ENCODE results near the gene CBLN4. TPM values are rescaled to one million over a fixed set of nuclear protein-coding genes. Genes with fewer than 3 reads are reported as not detected.

The CBLN4 gene
- total RNA-seq (2021; ENCODE audit: unreplicated experiment) (not detected), Bru-seq, nascent RNA (not detected), BruChase-seq, experiment 1, labeled RNA remaining after a 2-hour chase (not detected), BruChase-seq, experiment 2, labeled RNA remaining after a 6-hour chase (not detected)
- polyA plus RNA-seq (2012; ENCODE audit: insufficient read length) = not detected
- long read RNA-seq = 0 reads

DNA sequence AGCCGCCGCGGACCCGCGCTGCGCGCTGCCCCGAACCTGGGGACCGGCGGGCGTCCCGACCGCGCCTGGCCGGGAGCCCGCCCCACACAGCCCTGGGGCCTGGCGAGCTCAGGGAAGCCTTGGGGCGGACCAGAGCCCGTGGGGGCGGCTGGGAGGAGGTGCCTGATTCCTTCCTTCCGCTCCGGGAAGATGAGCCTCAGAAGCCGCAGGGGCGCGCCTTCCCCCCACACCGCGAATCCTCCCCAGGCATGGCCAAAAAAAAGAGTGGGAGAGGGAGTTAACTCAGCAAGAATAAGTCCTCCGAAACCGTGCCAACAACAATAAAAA is at the start of gene CBLN4:
Gene CBLN4, minus strand, starts transcription at position 131 of the 327 bp plus-strand sequence. CDS start 1,348 bp downstream, outside the sequence.
- in situ Hi-C loops (cut with HindIII; ENCODE audit: low pct_unique_long_range_greater_than_20kb, low sequenced_read_pairs) = no loop called here
- H3K27me3 ChIP-seq (ENCODE audit: control insufficient read depth, insufficient read depth, low read length) = no peaks in the 10 kb centered on the region
- TF ChIP-seq, protein P1, sequence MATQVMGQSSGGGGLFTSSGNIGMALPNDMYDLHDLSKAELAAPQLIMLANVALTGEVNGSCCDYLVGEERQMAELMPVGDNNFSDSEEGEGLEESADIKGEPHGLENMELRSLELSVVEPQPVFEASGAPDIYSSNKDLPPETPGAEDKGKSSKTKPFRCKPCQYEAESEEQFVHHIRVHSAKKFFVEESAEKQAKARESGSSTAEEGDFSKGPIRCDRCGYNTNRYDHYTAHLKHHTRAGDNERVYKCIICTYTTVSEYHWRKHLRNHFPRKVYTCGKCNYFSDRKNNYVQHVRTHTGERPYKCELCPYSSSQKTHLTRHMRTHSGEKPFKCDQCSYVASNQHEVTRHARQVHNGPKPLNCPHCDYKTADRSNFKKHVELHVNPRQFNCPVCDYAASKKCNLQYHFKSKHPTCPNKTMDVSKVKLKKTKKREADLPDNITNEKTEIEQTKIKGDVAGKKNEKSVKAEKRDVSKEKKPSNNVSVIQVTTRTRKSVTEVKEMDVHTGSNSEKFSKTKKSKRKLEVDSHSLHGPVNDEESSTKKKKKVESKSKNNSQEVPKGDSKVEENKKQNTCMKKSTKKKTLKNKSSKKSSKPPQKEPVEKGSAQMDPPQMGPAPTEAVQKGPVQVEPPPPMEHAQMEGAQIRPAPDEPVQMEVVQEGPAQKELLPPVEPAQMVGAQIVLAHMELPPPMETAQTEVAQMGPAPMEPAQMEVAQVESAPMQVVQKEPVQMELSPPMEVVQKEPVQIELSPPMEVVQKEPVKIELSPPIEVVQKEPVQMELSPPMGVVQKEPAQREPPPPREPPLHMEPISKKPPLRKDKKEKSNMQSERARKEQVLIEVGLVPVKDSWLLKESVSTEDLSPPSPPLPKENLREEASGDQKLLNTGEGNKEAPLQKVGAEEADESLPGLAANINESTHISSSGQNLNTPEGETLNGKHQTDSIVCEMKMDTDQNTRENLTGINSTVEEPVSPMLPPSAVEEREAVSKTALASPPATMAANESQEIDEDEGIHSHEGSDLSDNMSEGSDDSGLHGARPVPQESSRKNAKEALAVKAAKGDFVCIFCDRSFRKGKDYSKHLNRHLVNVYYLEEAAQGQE (IDR thresholded peaks at IDR 0.05; ENCODE audit: insufficient read depth in 1 of 2, low read depth in 2 of 2, low read length in 1 of 2) = no peak
- no peak for TF ChIP-seq SIN3A (IDR thresholded peaks at IDR 0.05; ENCODE audit: borderline replicate concordance, insufficient read depth, low read depth, low read length)
- POLR2A ChIA-PET = no interaction called here
- no peak for ATAC-seq
- DNase-seq (ENCODE audit: low read depth, low spot score) = no peak
- BruUV-seq (replicated peaks) = no TSS peak
- intact Hi-C loops (cut with micrococcal nuclease; ENCODE audit: unreplicated experiment) = no loop called here
- H3K4me3 ChIP-seq (ENCODE audit: low read depth in 2 of 2, low read length in 2 of 2) = no peak within 1 kb of the TSS
- no peak within 1 kb of the TSS for H3K27ac ChIP-seq (ENCODE audit: low read length)
- CTCF ChIA-PET = no interaction called here
- no peaks in the 10 kb centered on the region for H3K9me3 ChIP-seq (ENCODE audit: control insufficient read depth, insufficient read depth, low read depth, low read length)
- H3K4me1 ChIP-seq (ENCODE audit: control insufficient read depth, insufficient read depth, low read length) = no peaks in the 10 kb centered on the region
- no peaks in the 10 kb centered on the region for H3K36me3 ChIP-seq (ENCODE audit: control insufficient read depth, insufficient read depth, low read length)

DNA sequence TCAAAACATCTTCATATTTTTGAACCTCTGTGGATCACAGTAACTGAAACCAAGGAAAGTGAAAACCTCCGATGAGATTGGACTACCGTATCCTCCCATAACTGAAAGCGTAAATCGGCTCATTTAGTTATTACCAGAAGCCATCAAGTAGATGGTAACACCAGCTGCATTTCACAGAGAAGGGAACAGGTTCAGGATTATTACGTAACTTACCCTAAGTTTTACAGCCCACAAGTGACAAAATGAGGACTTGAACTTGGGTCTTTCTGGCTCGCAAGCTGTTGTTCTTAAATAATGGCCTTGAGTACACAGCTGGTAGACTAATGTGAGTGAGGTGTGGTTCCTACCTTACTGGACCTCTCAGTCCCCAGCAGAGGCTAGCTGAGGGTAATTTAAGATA is 37.9 kb upstream of the CBLN4 start:
- ATAC-seq = no peak
- Histone ChIP-seq H3K4me3 (ENCODE audit: low read depth in 2 of 2, low read length in 2 of 2) (no peak overlapping the region), H3K4me1 (ENCODE audit: control insufficient read depth, insufficient read depth, low read length) (no peaks in the 10 kb centered on the region), H3K9me3 (ENCODE audit: control insufficient read depth, insufficient read depth, low read depth, low read length) (no peaks in the 10 kb centered on the region), H3K27me3 (ENCODE audit: control insufficient read depth, insufficient read depth, low read length) (no peaks in the 10 kb centered on the region), H3K36me3 (ENCODE audit: control insufficient read depth, insufficient read depth, low read length) (no peaks in the 10 kb centered on the region), H3K27ac (ENCODE audit: low read length) (no peak overlapping the region)
- intact Hi-C loops (cut with micrococcal nuclease; ENCODE audit: unreplicated experiment) (no loop called here), in situ Hi-C loops (cut with HindIII; ENCODE audit: low pct_unique_long_range_greater_than_20kb, low sequenced_read_pairs) (no loop called here)
- BruUV-seq (replicated peaks) = no TSS peak
- no peak for DNase-seq (ENCODE audit: low read depth, low spot score)
- ChIA-PET POLR2A (no interaction called here), CTCF (no interaction called here)
- no peak for TF ChIP-seq POLR2AphosphoS5 (IDR thresholded peaks at IDR 0.05; ENCODE audit: low read depth, low read length)
- TF ChIP-seq TCF7L2 (IDR thresholded peaks at IDR 0.05; ENCODE audit: low read depth, low read length) = no peak
- TF ChIP-seq, protein P2, sequence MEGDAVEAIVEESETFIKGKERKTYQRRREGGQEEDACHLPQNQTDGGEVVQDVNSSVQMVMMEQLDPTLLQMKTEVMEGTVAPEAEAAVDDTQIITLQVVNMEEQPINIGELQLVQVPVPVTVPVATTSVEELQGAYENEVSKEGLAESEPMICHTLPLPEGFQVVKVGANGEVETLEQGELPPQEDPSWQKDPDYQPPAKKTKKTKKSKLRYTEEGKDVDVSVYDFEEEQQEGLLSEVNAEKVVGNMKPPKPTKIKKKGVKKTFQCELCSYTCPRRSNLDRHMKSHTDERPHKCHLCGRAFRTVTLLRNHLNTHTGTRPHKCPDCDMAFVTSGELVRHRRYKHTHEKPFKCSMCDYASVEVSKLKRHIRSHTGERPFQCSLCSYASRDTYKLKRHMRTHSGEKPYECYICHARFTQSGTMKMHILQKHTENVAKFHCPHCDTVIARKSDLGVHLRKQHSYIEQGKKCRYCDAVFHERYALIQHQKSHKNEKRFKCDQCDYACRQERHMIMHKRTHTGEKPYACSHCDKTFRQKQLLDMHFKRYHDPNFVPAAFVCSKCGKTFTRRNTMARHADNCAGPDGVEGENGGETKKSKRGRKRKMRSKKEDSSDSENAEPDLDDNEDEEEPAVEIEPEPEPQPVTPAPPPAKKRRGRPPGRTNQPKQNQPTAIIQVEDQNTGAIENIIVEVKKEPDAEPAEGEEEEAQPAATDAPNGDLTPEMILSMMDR (IDR thresholded peaks at IDR 0.05) = no peak
- TF ChIP-seq SIN3A (IDR thresholded peaks at IDR 0.05; ENCODE audit: borderline replicate concordance, insufficient read depth, low read depth, low read length) = no peak
- TF ChIP-seq, protein P1 (IDR thresholded peaks at IDR 0.05; ENCODE audit: insufficient read depth in 1 of 2, low read depth in 2 of 2, low read length in 1 of 2) = no peak
